ENCODE data around the gene TSPAN19. TPM values are rescaled to one million over a fixed set of nuclear protein-coding genes. Genes with fewer than 3 reads are reported as not detected.

The TSPAN19 gene
- total RNA-seq, 4 donors from 2014 or later: not detected

DNA sequence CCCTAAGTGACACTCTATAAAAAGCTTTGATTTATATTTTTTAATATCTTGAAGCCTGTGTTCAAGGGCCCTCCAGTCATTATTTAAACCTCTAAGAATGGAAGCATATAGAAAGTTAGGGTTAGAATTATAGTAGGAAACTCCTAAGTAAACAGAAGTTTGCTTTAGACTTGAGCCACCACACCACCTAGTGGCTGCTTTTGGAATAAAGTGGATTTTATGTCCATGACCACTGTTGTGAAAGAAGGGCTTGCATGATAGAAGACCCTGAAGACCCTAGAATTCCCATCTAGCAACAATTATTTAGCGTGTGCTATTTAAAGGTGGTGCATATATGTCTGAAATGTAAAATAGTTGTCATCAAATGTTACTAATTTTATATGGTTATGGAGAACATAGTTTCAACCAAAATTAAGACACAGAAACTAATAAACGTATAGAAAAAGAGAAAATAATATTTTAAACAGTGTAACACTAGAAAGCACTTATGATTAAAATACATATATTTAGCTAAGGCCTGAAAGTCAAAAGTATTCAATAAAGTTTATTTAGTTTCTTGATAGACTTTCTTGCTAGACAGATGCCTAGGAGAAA is 21.4 kb upstream of the TSPAN19 start:
- DNase-seq: no peak
- Histone ChIP-seq H3K4me1 (no peaks in the 10 kb centered on the region), H3K9me3 (no peaks in the 10 kb centered on the region), H3K27ac (no peak overlapping the region), H3K27me3 (no peaks in the 10 kb centered on the region), H3K36me3 (no peaks in the 10 kb centered on the region), H3K4me3 (no peak overlapping the region)
- no peak for TF ChIP-seq POLR2A (IDR thresholded peaks at IDR 0.05)
- TF ChIP-seq, protein P1, sequence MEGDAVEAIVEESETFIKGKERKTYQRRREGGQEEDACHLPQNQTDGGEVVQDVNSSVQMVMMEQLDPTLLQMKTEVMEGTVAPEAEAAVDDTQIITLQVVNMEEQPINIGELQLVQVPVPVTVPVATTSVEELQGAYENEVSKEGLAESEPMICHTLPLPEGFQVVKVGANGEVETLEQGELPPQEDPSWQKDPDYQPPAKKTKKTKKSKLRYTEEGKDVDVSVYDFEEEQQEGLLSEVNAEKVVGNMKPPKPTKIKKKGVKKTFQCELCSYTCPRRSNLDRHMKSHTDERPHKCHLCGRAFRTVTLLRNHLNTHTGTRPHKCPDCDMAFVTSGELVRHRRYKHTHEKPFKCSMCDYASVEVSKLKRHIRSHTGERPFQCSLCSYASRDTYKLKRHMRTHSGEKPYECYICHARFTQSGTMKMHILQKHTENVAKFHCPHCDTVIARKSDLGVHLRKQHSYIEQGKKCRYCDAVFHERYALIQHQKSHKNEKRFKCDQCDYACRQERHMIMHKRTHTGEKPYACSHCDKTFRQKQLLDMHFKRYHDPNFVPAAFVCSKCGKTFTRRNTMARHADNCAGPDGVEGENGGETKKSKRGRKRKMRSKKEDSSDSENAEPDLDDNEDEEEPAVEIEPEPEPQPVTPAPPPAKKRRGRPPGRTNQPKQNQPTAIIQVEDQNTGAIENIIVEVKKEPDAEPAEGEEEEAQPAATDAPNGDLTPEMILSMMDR (IDR thresholded peaks at IDR 0.05 in 4 of 5, conservative IDR thresholded peaks at IDR 0.05 in 1 of 5): peak in 4 of 5 experiments; percentile 26 to 60 (median 45)
- intact Hi-C loops (cut with DNase I; ENCODE audit: low total_unique reads): no loop called here
- in situ Hi-C loops (cut with MboI; ENCODE audit: low sequenced_read_pairs in 4 of 4): no loop called here
- ATAC-seq: no peak

DNA sequence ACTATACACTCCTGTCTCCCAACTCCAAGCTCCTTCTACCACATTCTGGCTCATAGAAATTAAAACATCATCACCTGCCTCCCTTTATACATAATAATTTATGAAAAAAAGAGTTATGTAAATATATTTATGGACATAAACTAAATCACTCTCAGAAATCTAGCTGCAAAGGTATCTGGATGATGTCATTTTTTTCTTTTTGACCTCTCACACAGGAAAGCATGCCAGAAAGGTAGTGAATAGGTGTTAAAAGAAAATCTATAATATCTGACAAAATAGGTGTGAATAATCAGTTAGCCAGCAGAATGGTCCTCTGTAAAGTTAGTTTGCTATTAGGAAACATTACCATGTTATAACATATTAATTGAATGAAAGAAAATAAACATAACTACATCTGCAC is 7.8 kb upstream of the TSPAN19 start:
- intact Hi-C loops (cut with DNase I; ENCODE audit: low total_unique reads): no loop called here
- Histone ChIP-seq H3K27ac (no peak overlapping the region), H3K4me3 (no peak overlapping the region), H3K27me3 (no peaks in the 10 kb centered on the region), H3K36me3 (no peaks in the 10 kb centered on the region), H3K9me3 (no peaks in the 10 kb centered on the region), H3K4me1 (no peaks in the 10 kb centered on the region)
- TF ChIP-seq POLR2A (IDR thresholded peaks at IDR 0.05): no peak
- TF ChIP-seq, protein P1 (IDR thresholded peaks at IDR 0.05 in 4 of 5, conservative IDR thresholded peaks at IDR 0.05 in 1 of 5): no peak
- in situ Hi-C loops (cut with MboI; ENCODE audit: low sequenced_read_pairs in 4 of 4): loop anchor here in 1 of 4 donors (25.0 kb wide), 1 partner anchor 182 kb away; no protein-coding TSS in a partner anchor
- DNase-seq (no peak), ATAC-seq (no peak)

DNA sequence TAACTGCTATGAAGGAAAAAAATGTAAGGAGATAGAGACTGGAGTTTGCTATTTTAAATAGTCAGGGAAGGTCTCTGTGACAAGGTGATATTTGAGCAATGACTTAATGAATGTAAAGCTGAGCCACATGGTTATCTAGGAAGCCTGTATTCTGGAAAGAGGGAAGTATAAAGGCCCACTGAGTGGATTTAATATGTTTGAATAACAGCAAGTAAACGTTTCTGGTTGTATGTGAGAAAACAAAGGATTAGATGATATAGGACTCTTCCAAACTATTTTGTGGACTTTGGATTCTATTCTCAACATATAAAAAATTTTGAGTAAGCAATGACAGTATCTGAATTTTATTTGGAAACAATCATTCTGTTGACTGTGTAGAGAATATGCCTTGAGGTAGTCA is 5.3 kb upstream of the TSPAN19 start:
- TF ChIP-seq POLR2A (IDR thresholded peaks at IDR 0.05): no peak
- TF ChIP-seq, protein P1 (IDR thresholded peaks at IDR 0.05 in 4 of 5, conservative IDR thresholded peaks at IDR 0.05 in 1 of 5): no peak
- in situ Hi-C loops (cut with MboI; ENCODE audit: low sequenced_read_pairs in 4 of 4) (loop anchor here in 1 of 4 donors (25.0 kb wide), 1 partner anchor 179 kb away; no protein-coding TSS in a partner anchor), intact Hi-C loops (cut with DNase I; ENCODE audit: low total_unique reads) (no loop called here)
- Histone ChIP-seq H3K36me3 (no peaks in the 10 kb centered on the region), H3K27me3 (no peaks in the 10 kb centered on the region), H3K27ac (no peak overlapping the region), H3K4me1 (peaks cover 0 to 4% of the 10 kb centered on the region in 2 donors), H3K9me3 (no peaks in the 10 kb centered on the region), H3K4me3 (no peak overlapping the region)
- ATAC-seq: no peak
- DNase-seq: no peak

DNA sequence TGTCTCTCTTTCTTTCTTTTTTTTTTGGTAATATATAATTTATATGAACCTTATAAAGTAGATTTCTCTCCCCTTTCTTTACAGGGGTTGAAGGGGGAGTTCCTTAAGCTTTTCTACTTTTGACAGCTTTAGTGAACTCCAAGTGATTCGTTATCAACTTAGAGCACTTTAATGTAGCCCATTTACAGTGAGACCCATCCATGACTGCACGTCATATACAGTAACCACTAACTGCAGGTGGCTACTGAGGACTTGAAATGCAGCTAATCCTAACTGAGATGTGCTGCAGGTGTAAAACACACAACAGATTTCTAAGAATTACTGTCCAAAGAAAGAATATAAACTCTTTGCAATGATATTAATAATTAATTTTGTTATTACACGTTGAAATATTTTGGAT is 656 bp upstream of the TSPAN19 start:
- Histone ChIP-seq H3K9me3 (no peaks in the 10 kb centered on the region), H3K27me3 (no peaks in the 10 kb centered on the region), H3K36me3 (no peaks in the 10 kb centered on the region), H3K27ac (no peak overlapping the region), H3K4me1 (peaks cover 0 to 4% of the 10 kb centered on the region in 2 donors), H3K4me3 (peak overlapping the region; percentile 51 to 61 (median 58))
- no peak for TF ChIP-seq POLR2A (IDR thresholded peaks at IDR 0.05)
- TF ChIP-seq, protein P1 (IDR thresholded peaks at IDR 0.05 in 4 of 5, conservative IDR thresholded peaks at IDR 0.05 in 1 of 5): no peak
- in situ Hi-C loops (cut with MboI; ENCODE audit: low sequenced_read_pairs in 4 of 4) (loop anchor here in 1 of 4 donors (25.0 kb wide), 1 partner anchor 174 kb away; no protein-coding TSS in a partner anchor), intact Hi-C loops (cut with DNase I; ENCODE audit: low total_unique reads) (no loop called here)
- no peak for DNase-seq
- ATAC-seq: no peak
